SK-N-SH (cell line): ENCODE measurements around the gene MRPS33. TPM values are rescaled to one million over a fixed set of nuclear protein-coding genes. Genes with fewer than 3 reads are reported as not detected.

Experiments used
- CTCF ChIA-PET: fragments of 300-600, 350-600 bp; formaldehyde crosslinking; extraction: SDS; loops from one replicate; lab custom pipeline; 2021; lab: Yijun Ruan, JAX
- POLR2A ChIA-PET: fragments of 350-600 bp; sonication (Branson Sonifier 250); formaldehyde crosslinking; extraction: SDS; loops from one replicate; lab custom pipeline; 2020; ENCODE audit warnings: antibody characterized with exemption, inconsistent platforms; lab: Yijun Ruan, JAX
- DNase-seq: peaks from one replicate; pipeline ENCODE4 v3.0.0; 2012
- H2AFZ ChIP-seq: fragments of 200-600 bp; sonication (generic); 2 replicates; pipeline ENCODE4 v1.8.1; 2016; ENCODE audit warnings: antibody characterized with exemption, mild to moderate bottlenecking, low read depth
- H3F3A ChIP-seq: fragments of 200-600 bp; sonication (generic); replicated peaks from 2 replicates; pipeline ENCODE3; 2016; ENCODE audit warnings: antibody characterized with exemption, mild to moderate bottlenecking; ENCODE audit not compliant: insufficient read depth
- H3K27ac ChIP-seq, 2 experiments: fragments of 200-500 bp in 1 of 2; fragments of 200-600 bp in 1 of 2; sonication (Bioruptor generic) in 1 of 2; sonication (generic), shearing (Covaris generic) in 1 of 2; 2 replicates each; pipeline versions ENCODE4 v1.5.1 to v1.6.1; 2014 to 2016; ENCODE audit warnings: low read depth in 2 of 2, inconsistent platforms in 1 of 2, low read length in 1 of 2, mild to moderate bottlenecking in 1 of 2, mixed read lengths in 1 of 2
- H3K27me3 ChIP-seq: fragments of 200-600 bp; sonication (generic), shearing (Covaris generic); 2 replicates; pipeline ENCODE4 v1.6.1; 2016; ENCODE audit warnings: mixed run types; ENCODE audit not compliant: insufficient read depth
- H3K36me3 ChIP-seq, 2 experiments: fragments of 200-500 bp in 1 of 2; fragments of 200-600 bp in 1 of 2; sonication (Bioruptor generic) in 1 of 2; sonication (generic) in 1 of 2; replicated peaks in 1 of 2; 2 replicates each; pipeline versions ENCODE3 to v1.5.1; 2014 to 2016; ENCODE audit warnings: low read length in 1 of 2, mild to moderate bottlenecking in 1 of 2; ENCODE audit not compliant: insufficient read depth in 2 of 2, control insufficient read depth in 1 of 2
- H3K4me1 ChIP-seq, 2 experiments: fragments of 200-500 bp in 1 of 2; fragments of 200-600 bp in 1 of 2; sonication (Bioruptor generic) in 1 of 2; sonication (generic), shearing (Covaris generic) in 1 of 2; 2 replicates each; pipeline versions ENCODE4 v1.5.1 to v1.6.1; 2014 to 2016; ENCODE audit warnings: low read depth in 1 of 2, low read length in 1 of 2, mixed run types in 1 of 2; ENCODE audit not compliant: insufficient read depth in 2 of 2, control insufficient read depth in 1 of 2
- H3K4me2 ChIP-seq: fragments of 200-600 bp; sonication (generic), shearing (Covaris generic); 2 replicates; pipeline ENCODE4 v1.6.1; 2017; ENCODE audit warnings: mixed run types
- H3K4me3 ChIP-seq, 2 experiments: fragments of 200-500 bp in 1 of 2; fragments of 200-600 bp in 1 of 2; sonication (Bioruptor generic) in 1 of 2; sonication (generic), shearing (Covaris generic) in 1 of 2; 2 replicates each; pipeline versions ENCODE4 v1.5.1 to v1.8.1; 2014 to 2016; ENCODE audit warnings: low read depth in 2 of 2, inconsistent platforms in 1 of 2, low read length in 1 of 2, mild to moderate bottlenecking in 1 of 2, mixed read lengths in 1 of 2, moderate library complexity in 1 of 2
- H3K79me2 ChIP-seq: fragments of 200-600 bp; sonication (generic); 2 replicates; pipeline ENCODE4 v1.8.1; 2017; ENCODE audit warnings: mild to moderate bottlenecking; ENCODE audit not compliant: insufficient read depth
- H3K9ac ChIP-seq: fragments of 200-600 bp; sonication (generic); 2 replicates; pipeline ENCODE4 v1.6.1; 2017; ENCODE audit warnings: mixed run types
- H3K9me2 ChIP-seq: fragments of 200-600 bp; sonication (generic); 2 replicates; pipeline ENCODE4 v1.6.1; 2017; ENCODE audit warnings: mixed run types
- H3K9me3 ChIP-seq: fragments of 200-600 bp; sonication (generic); 2 replicates; pipeline ENCODE4 v1.6.1; 2017; ENCODE audit warnings: mixed run types, mild to moderate bottlenecking, moderate library complexity
- H4K20me1 ChIP-seq: fragments of 200-600 bp; sonication (generic); 2 replicates; pipeline ENCODE4 v1.6.1; 2017; ENCODE audit warnings: mild to moderate bottlenecking, mixed run types; ENCODE audit not compliant: insufficient read depth
- CHD2 ChIP-seq: fragments of 150-350 bp; IDR thresholded peaks from 2 replicates; pipeline ENCODE4 v1.6.1; 2018; ENCODE audit warnings: low read length; ENCODE audit not compliant: partially characterized antibody
- CTCF ChIP-seq: fragments of 200-600 bp; sonication (generic); IDR thresholded peaks from 2 replicates; pipeline ENCODE4 v1.6.1; 2017; ENCODE audit warnings: antibody characterized with exemption, mild to moderate bottlenecking, moderate library complexity
- ELF1 ChIP-seq: IDR thresholded peaks from 2 replicates; pipeline ENCODE4 v1.4.0; 2012
- EP300 ChIP-seq, 2 experiments: IDR thresholded peaks; 2 replicates each; pipeline versions ENCODE4 v1.4.0 to v1.6.1; 2012; ENCODE audit warnings: borderline replicate concordance in 1 of 2, low read depth in 1 of 2, low read length in 1 of 2
- EZH2phosphoT487 ChIP-seq: fragments of 200-600 bp; sonication (generic); IDR thresholded peaks from 2 replicates; pipeline ENCODE4 v1.6.1; 2017; ENCODE audit warnings: low read depth, mixed run types, mild to moderate bottlenecking, antibody characterized with exemption, moderate library complexity, borderline replicate concordance
- FOSL2 ChIP-seq: IDR thresholded peaks from 2 replicates; pipeline ENCODE4 v1.4.0; 2012; ENCODE audit warnings: low read depth, mild to moderate bottlenecking, moderate library complexity, borderline replicate concordance
- FOXM1 ChIP-seq: IDR thresholded peaks from 2 replicates; pipeline ENCODE4 v1.4.0; 2012; ENCODE audit warnings: low read depth, mild to moderate bottlenecking
- GABPA ChIP-seq: IDR thresholded peaks from 2 replicates; pipeline ENCODE4 v1.4.0; 2012; ENCODE audit warnings: low read depth, mild to moderate bottlenecking
- IRF3 ChIP-seq: fragments of 150-350 bp; IDR thresholded peaks from 2 replicates; pipeline ENCODE4 v1.6.1; 2016; ENCODE audit warnings: mild to moderate bottlenecking, low read depth, low read length
- JUND ChIP-seq: IDR thresholded peaks from 2 replicates; pipeline ENCODE4 v1.4.0; 2012
- MAX ChIP-seq: IDR thresholded peaks from 2 replicates; pipeline ENCODE4 v1.4.0; 2012; ENCODE audit warnings: low read depth
- MEF2A ChIP-seq: IDR thresholded peaks from 2 replicates; pipeline ENCODE4 v1.4.0; 2012; ENCODE audit warnings: low read depth, borderline replicate concordance
- MXI1 ChIP-seq: IDR thresholded peaks from 2 replicates; pipeline ENCODE4 v1.6.1; 2012; ENCODE audit warnings: mild to moderate bottlenecking, low read depth, low read length, improper control_type of control experiment
- NFIC ChIP-seq: IDR thresholded peaks from 2 replicates; pipeline ENCODE4 v1.4.0; 2012; ENCODE audit warnings: borderline replicate concordance
- NRF1 ChIP-seq: IDR thresholded peaks from 2 replicates; pipeline ENCODE4 v1.6.1; 2012; ENCODE audit warnings: low read depth, mild to moderate bottlenecking, low read length
- POLR2AphosphoS5 ChIP-seq: IDR thresholded peaks from 2 replicates; pipeline ENCODE4 v1.6.1; 2012; ENCODE audit warnings: low read depth, low read length
- RAD21 ChIP-seq: IDR thresholded peaks from 2 replicates; pipeline ENCODE4 v1.6.1; 2012; ENCODE audit warnings: mild to moderate bottlenecking, low read length
- RCOR1 ChIP-seq: fragments of 150-350 bp; IDR thresholded peaks from 2 replicates; pipeline ENCODE4 v1.6.1; 2017; ENCODE audit warnings: antibody characterized with exemption, low read length
- RFX5 ChIP-seq: IDR thresholded peaks from 2 replicates; pipeline ENCODE4 v1.6.1; 2012; ENCODE audit warnings: mild to moderate bottlenecking, improper control_type of control experiment, low read length
- RXRA ChIP-seq: IDR thresholded peaks from 2 replicates; pipeline ENCODE4 v1.4.0; 2012; ENCODE audit warnings: low read depth, mild to moderate bottlenecking, borderline replicate concordance
- SIN3A ChIP-seq: IDR thresholded peaks from 2 replicates; pipeline ENCODE4 v1.6.1; 2012; ENCODE audit warnings: low read depth, mild to moderate bottlenecking, low read length, moderate library complexity, borderline replicate concordance
- SMC3 ChIP-seq: IDR thresholded peaks from 2 replicates; pipeline ENCODE4 v1.6.1; 2012; ENCODE audit warnings: low read depth, low read length, improper control_type of control experiment
- TCF12 ChIP-seq: IDR thresholded peaks from 2 replicates; pipeline ENCODE4 v1.4.0; 2012
- TEAD4 ChIP-seq: IDR thresholded peaks from 2 replicates; pipeline ENCODE4 v1.4.0; 2012; ENCODE audit warnings: mild to moderate bottlenecking, borderline replicate concordance; ENCODE audit not compliant: insufficient read depth
- USF1 ChIP-seq: IDR thresholded peaks from 2 replicates; pipeline ENCODE4 v1.4.0; 2012; ENCODE audit warnings: low read depth, borderline replicate concordance
- YY1 ChIP-seq: IDR thresholded peaks from 2 replicates; pipeline ENCODE4 v1.4.0; 2012; ENCODE audit warnings: low read depth, mild to moderate bottlenecking
- ZBTB33 ChIP-seq: IDR thresholded peaks from 2 replicates; pipeline ENCODE4 v1.4.0; 2012; ENCODE audit warnings: low read depth, borderline replicate concordance
- WGBS: methylation state at CpG from one replicate; pipeline ENCODE4 v1.1.6; 2017; ENCODE audit warnings: low lambda C conversion rate; 5-methylcytosine and 5-hydroxymethylcytosine counted together
- polyA plus RNA-seq, 3 experiments: library from polyadenylated mRNA; depleted of rRNA; stranded (reverse); fragments of >200 nt; gene quantifications; 2 replicates each; pipeline ENCODE4 v1.2.3, GENCODE V29; 2012

Gene MRPS33
- polyA plus RNA-seq (2012; rRNA removed), result 88.8 and 95.5 TPM in 2 replicates
- polyA plus RNA-seq (2012; cell fraction: cytosol; rRNA removed), result 119 and 220 TPM in 2 replicates
- 20.9 and 33.8 TPM in 2 replicates for polyA plus RNA-seq (2012; cell fraction: nucleus; rRNA removed)

GRCh38 chr7:141014524-141015395 is at the start of gene MRPS33:
Gene MRPS33 (minus strand): TSS chr7:141014952. CDS start chr7:141010633, 4,319 bp downstream.
- Histone ChIP-seq H3K27ac (peak within 1 kb of the TSS; percentile 78 to 93), H3K4me2 (peak within 1 kb of the TSS; percentile 76), H2AFZ (peak within 1 kb of the TSS; percentile 88), H3K9me2 (no peaks in the 10 kb centered on the region), H3K27me3 (no peaks in the 10 kb centered on the region), H3K4me1 (peaks cover 6 to 16% of the 10 kb centered on the region in 2 experiments; a peak in 3 of 4 replicates), H3K9me3 (no peaks in the 10 kb centered on the region), H4K20me1 (no peaks in the 10 kb centered on the region), H3K9ac (peak within 1 kb of the TSS; percentile 80), H3K36me3 (peaks cover 9 to 15% of the 10 kb centered on the region in 2 experiments), H3K4me3 (peak within 1 kb of the TSS; percentile 72 to 96), H3K79me2 (peaks cover 37% of the 10 kb centered on the region), H3F3A (peaks cover 13% of the 10 kb centered on the region)
- CTCF ChIA-PET, result interaction anchor here (0.5 to 9.1 kb wide), 45 partner anchors 10 to 724 kb away, joined by 3 to 177 read pairs (median 4); partner anchors contain the start of genes ADCK2, BRAF, DENND11 and SSBP1
- POLR2A ChIA-PET, result interaction anchor here (0.6 to 2.6 kb wide), 24 partner anchors 9 to 723 kb away, joined by 3 to 15 read pairs (median 4); partner anchors contain the start of genes AGK, BRAF, NDUFB2 and SSBP1
- under 1% methylated on average over 47 of the region's 47 CpGs for WGBS
- peak; percentile 96 for DNase-seq
- TF ChIP-seq MXI1 (peak; percentile 96), ZBTB33 (0 out of 2 replicates have a peak, but pooled peaks have one; percentile 74), FOXM1 (no peak), POLR2AphosphoS5 (peak; percentile 99), CTCF (peak; percentile 86), RAD21 (no peak; the same call in 1 of the 2 replicates), FOSL2 (no peak), EP300 (IDR thresholded peaks at IDR 0.05; ENCODE audit: borderline replicate concordance in 1 of 2, low read depth in 1 of 2, low read length in 1 of 2) (no peak; a peak in 2 of 4 replicates), SMC3 (peak; percentile 43), NFIC (no peak), USF1 (0 out of 2 replicates have a peak, but pooled peaks have one; percentile 45), RFX5 (0 out of 2 replicates have a peak, but pooled peaks have one; percentile 55), JUND (no peak), RXRA (no peak), MAX (peak; percentile 99), EZH2phosphoT487 (no peak), YY1 (peak; percentile 81; the same call in 1 of the 2 replicates), TCF12 (peak; percentile 14; the same call in 1 of the 2 replicates), MEF2A (no peak), GABPA (peak; percentile 93), SIN3A (peak; percentile 68), CHD2 (peak; percentile 93), ELF1 (peak; percentile 85), NRF1 (peak; percentile 91), IRF3 (no peak), RCOR1 (peak; percentile 48; the same call in 1 of the 2 replicates), TEAD4 (no peak)
